HepG2 (cell line): ENCODE measurements around the gene MIEF2. TPM values are rescaled to one million over a fixed set of nuclear protein-coding genes. Genes with fewer than 3 reads are reported as not detected.

Experiments used
- DMAP1 ChIP-seq: IDR thresholded peaks from 2 replicates; pipeline ENCODE4 v1.6.1; 2016
- KMT2A ChIP-seq: sonication (generic); formaldehyde crosslinking; IDR thresholded peaks from 2 replicates; pipeline ENCODE4 v1.4.0; 2020; ENCODE audit warnings: missing genetic modification reagents
- MTA3 ChIP-seq: sonication (generic); formaldehyde crosslinking; IDR thresholded peaks from 2 replicates; pipeline ENCODE4 v1.4.0; 2020; ENCODE audit warnings: missing genetic modification reagents
- NBN ChIP-seq: fragments of 450-650 bp; conservative IDR thresholded peaks from 2 replicates; pipeline ENCODE4 v1.6.1; 2017
- RORA ChIP-seq: sonication (generic); formaldehyde crosslinking; IDR thresholded peaks from 2 replicates; pipeline ENCODE4 v1.5.0; 2020; ENCODE audit warnings: mild to moderate bottlenecking, missing genetic modification reagents, moderate library complexity
- SP5 ChIP-seq: IDR thresholded peaks from 2 replicates; pipeline ENCODE4 v1.6.1; 2016; ENCODE audit warnings: low read depth, borderline replicate concordance
- SPEN ChIP-seq: sonication (generic); formaldehyde crosslinking; IDR thresholded peaks from 2 replicates; pipeline ENCODE4 v1.5.1; 2020; ENCODE audit warnings: low read depth, mild to moderate bottlenecking, missing genetic modification reagents
- TAF1 ChIP-seq: sonication (generic); formaldehyde crosslinking; IDR thresholded peaks from 2 replicates; pipeline ENCODE4 v1.4.0; 2020; ENCODE audit warnings: missing genetic modification reagents
- TEAD3 ChIP-seq: optimal IDR thresholded peaks from 2 replicates; pipeline ENCODE3; 2016; ENCODE audit warnings: borderline replicate concordance
- XRCC5 ChIP-seq: fragments of 200-400 bp; formaldehyde crosslinking; optimal IDR thresholded peaks from 2 replicates; pipeline ENCODE3; 2017; ENCODE audit warnings: mild to moderate bottlenecking, low read length
- ZBTB1 ChIP-seq: sonication (generic); formaldehyde crosslinking; IDR thresholded peaks from 2 replicates; pipeline ENCODE4 v1.4.0; 2020; ENCODE audit warnings: missing genetic modification reagents, borderline replicate concordance
- ZNF20 ChIP-seq: sonication (generic); formaldehyde crosslinking; IDR thresholded peaks from 2 replicates; pipeline ENCODE4 v1.4.0; 2020; ENCODE audit warnings: mild to moderate bottlenecking, moderate library complexity, missing genetic modification reagents
- ZNF235 ChIP-seq: sonication (generic); formaldehyde crosslinking; IDR thresholded peaks from 2 replicates; pipeline ENCODE4 v1.8.1; 2023; ENCODE audit warnings: mild to moderate bottlenecking, missing genetic modification reagents, borderline replicate concordance
- ZNF274 ChIP-seq: sonication (generic); formaldehyde crosslinking; IDR thresholded peaks from 2 replicates; pipeline ENCODE4 v1.5.1; 2020; ENCODE audit warnings: mild to moderate bottlenecking, missing genetic modification reagents
- ZNF407 ChIP-seq: sonication (generic); formaldehyde crosslinking; IDR thresholded peaks from one replicate; pipeline ENCODE4 v1.5.1; 2020; ENCODE audit warnings: mild to moderate bottlenecking, missing genetic modification reagents; ENCODE audit errors: not compliant biosample characterization
- ZNF446 ChIP-seq: sonication (generic); formaldehyde crosslinking; IDR thresholded peaks from 2 replicates; pipeline ENCODE4 v1.5.0; 2020; ENCODE audit warnings: mild to moderate bottlenecking, missing genetic modification reagents
- ZNF451 ChIP-seq: sonication (generic); formaldehyde crosslinking; IDR thresholded peaks from 2 replicates; pipeline ENCODE4 v1.5.0; 2020; ENCODE audit warnings: mild to moderate bottlenecking, missing genetic modification reagents
- ZNF501 ChIP-seq: sonication (generic); formaldehyde crosslinking; IDR thresholded peaks from 2 replicates; pipeline ENCODE4 v1.5.1; 2020; ENCODE audit warnings: mild to moderate bottlenecking, moderate library complexity, missing genetic modification reagents
- ZNF597 ChIP-seq: sonication (generic); formaldehyde crosslinking; IDR thresholded peaks from 2 replicates; pipeline ENCODE4 v1.5.0; 2020; ENCODE audit warnings: missing genetic modification reagents
- ZNF713 ChIP-seq: sonication (generic); formaldehyde crosslinking; IDR thresholded peaks from 2 replicates; pipeline ENCODE4 v1.4.0; 2020; ENCODE audit warnings: mild to moderate bottlenecking, missing genetic modification reagents
- ZNF768 ChIP-seq: sonication (generic); formaldehyde crosslinking; IDR thresholded peaks from 2 replicates; pipeline ENCODE4 v1.4.0; 2020; ENCODE audit warnings: missing genetic modification reagents
- ZNF782 ChIP-seq: sonication (generic); formaldehyde crosslinking; IDR thresholded peaks from 2 replicates; pipeline ENCODE4 v1.4.0; 2020; ENCODE audit warnings: missing genetic modification reagents, mild to moderate bottlenecking, borderline replicate concordance
- ZNF878 ChIP-seq: sonication (generic); formaldehyde crosslinking; IDR thresholded peaks from 2 replicates; pipeline ENCODE4 v1.8.1; 2023; ENCODE audit warnings: mild to moderate bottlenecking, missing genetic modification reagents, moderate library complexity
- polyA plus RNA-seq, 8 experiments: library from polyadenylated mRNA; depleted of rRNA in 3 of 8; stranded (reverse) in 7 of 8; unstranded in 1 of 8; fragments of >200 nt; fragmentation: Illumina TruSeq in 4 of 8; extraction: Trizol in 4 of 8; gene quantifications; 2 replicates each; pipeline versions ENCODE4 v1.2.1 to v1.2.3, GENCODE V29; 2011 to 2016; ENCODE audit warnings: low read depth in 4 of 8, missing spikeins in 1 of 8, mixed read lengths in 1 of 8; ENCODE audit not compliant: insufficient read depth in 1 of 8
- total RNA-seq, 5 experiments: library from RNA; depleted of rRNA; stranded (reverse); fragments of >200 nt; fragmentation: Illumina TruSeq; extraction: Trizol; gene quantifications; 2 replicates each; pipeline ENCODE4 v1.2.3, GENCODE V29; 2016; ENCODE audit warnings: low read depth in 1 of 5

MIEF2 gene
- total and polyA plus RNA-seq, 2 of the 13 experiments (the other 11 are each of a cell fraction or from before 2014, with no cell fraction given), result 6.0 to 8.0 TPM

DNA sequence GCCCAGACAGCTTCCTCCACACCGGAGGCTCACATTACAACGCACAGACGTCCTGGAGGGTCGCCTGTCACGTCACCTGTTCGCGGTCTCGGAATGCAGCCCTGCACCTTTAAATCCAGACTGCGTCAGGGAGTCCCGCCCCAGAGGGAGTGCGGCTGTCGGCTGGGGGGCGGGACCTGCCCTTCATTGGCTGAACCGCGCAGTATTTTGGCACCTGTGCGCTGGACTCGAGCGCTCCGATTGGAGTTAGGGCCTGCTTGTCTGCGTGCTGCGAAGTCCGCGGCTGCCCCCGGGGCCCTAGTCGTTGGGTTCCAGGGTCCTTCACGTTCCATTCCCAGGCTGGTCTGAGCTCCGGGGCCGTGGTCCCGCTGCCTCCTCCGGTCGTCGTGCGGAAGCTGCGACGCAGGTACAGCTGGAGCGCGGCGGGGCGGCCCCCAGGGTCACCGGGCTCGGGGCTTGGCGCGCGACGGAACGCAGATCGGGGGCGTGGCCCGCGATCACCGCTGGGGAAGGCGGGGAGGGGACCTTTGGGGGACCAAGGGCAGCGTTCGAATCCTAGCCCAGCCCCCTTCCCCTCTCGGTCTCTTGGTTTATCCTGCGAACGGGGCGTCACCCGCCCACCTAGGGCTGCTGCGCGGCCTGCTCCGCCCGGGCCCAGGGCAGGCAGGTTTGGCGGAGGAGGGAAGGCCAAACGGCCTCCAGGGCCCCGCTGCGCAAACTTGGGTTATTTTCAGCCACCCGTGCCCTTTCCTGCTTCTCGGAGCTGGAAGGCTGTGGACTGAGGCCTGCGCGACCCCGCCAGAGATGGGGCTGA, at the start of gene MIEF2 (continued):
- TF ChIP-seq ZNF407 (CRISPR knock-in tag), result peak; percentile 90
- peak; percentile 57; the same call in 1 of the 2 replicates for TF ChIP-seq ZNF713 (CRISPR knock-in tag)
- TF ChIP-seq SPEN, result peak; percentile 46
- TF ChIP-seq NBN, result no peak
- TF ChIP-seq MTA3, result no peak
- TF ChIP-seq ZNF597 (CRISPR knock-in tag), result no peak
- peak; percentile 87 for TF ChIP-seq ZNF501 (CRISPR knock-in tag)
- peak; percentile 96 for TF ChIP-seq TEAD3 (CRISPR knock-in tag)
- TF ChIP-seq ZNF768 (CRISPR knock-in tag), result peak; percentile 27; the same call in 1 of the 2 replicates
- TF ChIP-seq ZNF274 (CRISPR knock-in tag), result peak; percentile 69
- TF ChIP-seq SP5, result peak; percentile 64; the same call in 1 of the 2 replicates
- TF ChIP-seq ZNF446 (CRISPR knock-in tag), result no peak
- TF ChIP-seq ZBTB1 (CRISPR knock-in tag), result no peak
- TF ChIP-seq DMAP1, result peak; percentile 56
- peak; percentile 51; the same call in 1 of the 2 replicates for TF ChIP-seq ZNF782 (CRISPR knock-in tag)
- TF ChIP-seq ZNF235 (CRISPR knock-in tag), result peak; percentile 80; the same call in 1 of the 2 replicates
- TF ChIP-seq ZNF878 (CRISPR knock-in tag), result no peak
- TF ChIP-seq TAF1, result peak; percentile 85
- peak; percentile 79 for TF ChIP-seq XRCC5
- TF ChIP-seq ZNF451 (CRISPR knock-in tag), result peak; percentile 84
- TF ChIP-seq RORA (CRISPR knock-in tag), result no peak
- no peak; the same call in 1 of the 2 replicates for TF ChIP-seq KMT2A (CRISPR knock-in tag)
- no peak for TF ChIP-seq ZNF20 (CRISPR knock-in tag)
